Caco-2 (cell line): ENCODE data around the gene OR52I1. TPM values are rescaled to one million over a fixed set of nuclear protein-coding genes. Genes with fewer than 3 reads are reported as not detected.

ENCODE experiments used
- Bru-seq: library from RNA; stranded (reverse); fragments of 400-500 nt; gene quantifications from one replicate; lab custom pipeline; 2021; lab: Mats Ljungman, UMichigan
- BruChase-seq, 2 experiments: library from RNA; stranded (reverse); fragments of 400-500 nt; gene quantifications; one replicate each; lab custom pipeline; 2021; lab: Mats Ljungman, UMichigan
- BruUV-seq: library from RNA; stranded (reverse); fragments of 400-500 nt; replicated peaks from 2 replicates; lab custom pipeline; 2021; lab: Mats Ljungman, UMichigan
- CTCF ChIA-PET: fragments of 300-600 bp; sonication (Branson Sonifier 250); formaldehyde crosslinking; loops from one replicate; lab custom pipeline; 2022; ENCODE audit warnings: antibody characterized with exemption; lab: Charles Lee
- POLR2A ChIA-PET: fragments of 300-600 bp; sonication (Branson Sonifier 250); formaldehyde crosslinking; loops from one replicate; lab custom pipeline; 2022; ENCODE audit warnings: antibody characterized with exemption; lab: Charles Lee
- DNase-seq, 2 experiments: peaks; one replicate each; pipeline versions ENCODE4 v3.0.0 to v3.0.0-alpha.2; 2020 to 2022
- H3K27me3 ChIP-seq: replicated peaks from 2 replicates; pipeline ENCODE4 v1.6.0; 2011; ENCODE audit warnings: low read length; ENCODE audit not compliant: control insufficient read depth, insufficient read depth
- H3K36me3 ChIP-seq: 2 replicates; pipeline ENCODE4 v1.5.1; 2011; ENCODE audit warnings: low read length; ENCODE audit not compliant: control insufficient read depth, insufficient read depth
- H3K4me1 ChIP-seq: fragments of 250-450 bp; sonication (Bioruptor Pico); 2 replicates; pipeline ENCODE4 v1.5.1; 2020; ENCODE audit warnings: mild to moderate bottlenecking
- H3K4me3 ChIP-seq: 2 replicates; pipeline ENCODE4 v1.5.1; 2011; ENCODE audit warnings: low read depth, mild to moderate bottlenecking, control low read depth, low read length
- H3K9me3 ChIP-seq: fragments of 250-450 bp; sonication (Bioruptor Pico); 2 replicates; pipeline ENCODE4 v1.5.1; 2020; ENCODE audit warnings: mild to moderate bottlenecking, moderate library complexity
- H3K27ac Mint-ChIP-seq: one replicate; pipeline ENCODE4 v1.8.0; 2022; ENCODE audit warnings: mixed read lengths; ENCODE audit not compliant: unreplicated experiment
- H3K27me3 Mint-ChIP-seq: one replicate; pipeline ENCODE4 v1.8.0; 2022; ENCODE audit warnings: mixed read lengths; ENCODE audit not compliant: insufficient read depth, unreplicated experiment
- H3K36me3 Mint-ChIP-seq: one replicate; pipeline ENCODE4 v1.8.0; 2022; ENCODE audit warnings: mild to moderate bottlenecking, mixed read lengths; ENCODE audit not compliant: insufficient read depth, unreplicated experiment
- H3K4me1 Mint-ChIP-seq: one replicate; pipeline ENCODE4 v1.8.0; 2022; ENCODE audit warnings: low read depth, mixed read lengths; ENCODE audit not compliant: unreplicated experiment
- H3K4me3 Mint-ChIP-seq: one replicate; pipeline ENCODE4 v1.8.0; 2022; ENCODE audit warnings: mild to moderate bottlenecking, moderate library complexity, mixed read lengths; ENCODE audit not compliant: unreplicated experiment
- H3K9me3 Mint-ChIP-seq: one replicate; pipeline ENCODE4 v1.8.0; 2022; ENCODE audit warnings: mixed read lengths; ENCODE audit not compliant: unreplicated experiment
- intact Hi-C: fragments of 100-400 bp; cut with micrococcal nuclease; formaldehyde crosslinking; loops from one replicate; pipeline ENCODE4 v1.10.0; 2022; ENCODE audit not compliant: unreplicated experiment
- long read RNA-seq: library from polyadenylated mRNA; stranded (forward); transcript quantifications from one replicate; pipeline ENCODE4 v2.0.0, GENCODE V29; 2022
- total RNA-seq: library from RNA; stranded (reverse); gene quantifications from 2 replicates; pipeline ENCODE4 v1.2.3, GENCODE V29; 2022
- TF ChIP-seq, protein P1 (sequence below), 2 experiments: fragments of 200-600 bp in 1 of 2; IDR thresholded peaks; 1 replicate in 1 of 2; 2 replicates in 1 of 2; pipeline versions ENCODE4 v1.5.1 to v1.8.0; 2011 to 2022; ENCODE audit warnings: antibody characterized with exemption in 1 of 2, control low read depth in 1 of 2, inconsistent platforms in 1 of 2, low read depth in 1 of 2, low read length in 1 of 2, mild to moderate bottlenecking in 1 of 2, moderate library complexity in 1 of 2; ENCODE audit not compliant: insufficient read depth in 1 of 2, severe bottlenecking in 1 of 2, unreplicated experiment in 1 of 2

OR52I1 gene
- not detected in 2 replicates for total RNA-seq
- not detected for Bru-seq, nascent RNA
- BruChase-seq, experiment 1, labeled RNA remaining after a 2-hour chase = not detected
- BruChase-seq, experiment 2, labeled RNA remaining after a 6-hour chase = not detected
- long read RNA-seq = 0 reads

- DNase-seq = no peak
- no peaks in the 10 kb centered on the region for H3K4me1 ChIP-seq
- H3K9me3 ChIP-seq = no peaks in the 10 kb centered on the region
- Mint-ChIP-seq H3K27me3 (peaks cover 9% of the 10 kb centered on the region), H3K36me3 (no peaks in the 10 kb centered on the region), H3K9me3 (no peaks in the 10 kb centered on the region), H3K4me3 (no peak within 1 kb of the TSS), H3K4me1 (no peaks in the 10 kb centered on the region), H3K27ac (no peak within 1 kb of the TSS)
- TF ChIP-seq, protein P1, sequence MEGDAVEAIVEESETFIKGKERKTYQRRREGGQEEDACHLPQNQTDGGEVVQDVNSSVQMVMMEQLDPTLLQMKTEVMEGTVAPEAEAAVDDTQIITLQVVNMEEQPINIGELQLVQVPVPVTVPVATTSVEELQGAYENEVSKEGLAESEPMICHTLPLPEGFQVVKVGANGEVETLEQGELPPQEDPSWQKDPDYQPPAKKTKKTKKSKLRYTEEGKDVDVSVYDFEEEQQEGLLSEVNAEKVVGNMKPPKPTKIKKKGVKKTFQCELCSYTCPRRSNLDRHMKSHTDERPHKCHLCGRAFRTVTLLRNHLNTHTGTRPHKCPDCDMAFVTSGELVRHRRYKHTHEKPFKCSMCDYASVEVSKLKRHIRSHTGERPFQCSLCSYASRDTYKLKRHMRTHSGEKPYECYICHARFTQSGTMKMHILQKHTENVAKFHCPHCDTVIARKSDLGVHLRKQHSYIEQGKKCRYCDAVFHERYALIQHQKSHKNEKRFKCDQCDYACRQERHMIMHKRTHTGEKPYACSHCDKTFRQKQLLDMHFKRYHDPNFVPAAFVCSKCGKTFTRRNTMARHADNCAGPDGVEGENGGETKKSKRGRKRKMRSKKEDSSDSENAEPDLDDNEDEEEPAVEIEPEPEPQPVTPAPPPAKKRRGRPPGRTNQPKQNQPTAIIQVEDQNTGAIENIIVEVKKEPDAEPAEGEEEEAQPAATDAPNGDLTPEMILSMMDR (IDR thresholded peaks at IDR 0.05; ENCODE audit: insufficient read depth in 1 of 2, low read depth in 1 of 2, low read length in 1 of 2, severe bottlenecking in 1 of 2, unreplicated experiment in 1 of 2) = no peak
- no peaks in the 10 kb centered on the region for H3K27me3 ChIP-seq
- ChIA-PET CTCF (no interaction called here), POLR2A (no interaction called here)
- no TSS peak for BruUV-seq
- H3K4me3 ChIP-seq = no peak within 1 kb of the TSS
- intact Hi-C loops = no loop called here
- H3K36me3 ChIP-seq = no peaks in the 10 kb centered on the region
These were observed at the start of gene OR52I1 for GRCh38 chr11:4593739-4594138. OR52I1 (plus strand) TSS chr11:4594039; CDS start chr11:4594039, 0 bp downstream.

- no peaks in the 10 kb centered on the region for H3K36me3 Mint-ChIP-seq
- no TSS peak for BruUV-seq
- Histone ChIP-seq H3K36me3 (no peaks in the 10 kb centered on the region), H3K4me1 (peaks cover 13% of the 10 kb centered on the region), H3K4me3 (no peak within 1 kb of the TSS), H3K9me3 (no peaks in the 10 kb centered on the region), H3K27me3 (peaks cover 2% of the 10 kb centered on the region)
- intact Hi-C loops = loop anchor here (5.0 kb wide), 1 partner anchor 62 kb away; the partner anchor contains the start of gene TRIM68
- POLR2A ChIA-PET = no interaction called here
- no peak for DNase-seq
- peaks cover 3% of the 10 kb centered on the region for H3K27me3 Mint-ChIP-seq
- CTCF ChIA-PET = no interaction called here
- H3K4me1 Mint-ChIP-seq = no peaks in the 10 kb centered on the region
- H3K9me3 Mint-ChIP-seq = no peaks in the 10 kb centered on the region
- no peak within 1 kb of the TSS for H3K27ac Mint-ChIP-seq
- H3K4me3 Mint-ChIP-seq = no peak within 1 kb of the TSS
- TF ChIP-seq, protein P1 (IDR thresholded peaks at IDR 0.05; ENCODE audit: insufficient read depth in 1 of 2, low read depth in 1 of 2, low read length in 1 of 2, severe bottlenecking in 1 of 2, unreplicated experiment in 1 of 2) = no peak
These were observed 48.9 kb upstream of the OR52I1 start, which contains the start of gene OR52M1 for GRCh38 chr11:4544891-4545290. OR52M1 (plus strand) TSS chr11:4545191; CDS start chr11:4545191, 0 bp downstream.

DNA sequence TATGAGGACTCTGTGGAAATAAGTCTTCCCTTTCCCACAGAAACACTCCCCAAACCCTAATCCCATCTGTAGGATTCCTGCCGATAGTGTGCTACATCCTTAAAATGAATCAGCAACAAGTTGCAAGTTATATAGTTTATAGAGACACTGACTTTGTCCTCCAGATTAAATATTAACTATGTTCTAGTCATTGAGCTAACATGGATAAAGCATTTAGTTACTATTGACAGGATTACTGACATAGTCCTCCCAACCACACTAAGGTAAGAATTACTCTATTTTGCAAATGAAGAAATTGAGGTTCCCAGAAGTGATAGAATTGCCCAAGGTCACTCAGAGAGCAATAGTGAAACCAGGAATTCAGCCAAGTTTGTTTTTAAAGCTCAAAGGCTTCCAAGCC lies 47.0 kb upstream of the OR52I1 start:
- Mint-ChIP-seq H3K27ac (no peak overlapping the region), H3K4me3 (no peak overlapping the region), H3K36me3 (no peaks in the 10 kb centered on the region), H3K4me1 (no peaks in the 10 kb centered on the region), H3K9me3 (no peaks in the 10 kb centered on the region), H3K27me3 (peaks cover under 1% of the 10 kb centered on the region)
- DNase-seq = no peak
- H3K36me3 ChIP-seq = no peaks in the 10 kb centered on the region
- H3K9me3 ChIP-seq = no peaks in the 10 kb centered on the region
- no peak overlapping the region for H3K4me3 ChIP-seq
- H3K4me1 ChIP-seq = peaks cover 16% of the 10 kb centered on the region
- H3K27me3 ChIP-seq = no peaks in the 10 kb centered on the region
- BruUV-seq = no TSS peak
- ChIA-PET POLR2A (no interaction called here), CTCF (no interaction called here)
- TF ChIP-seq, protein P1 (IDR thresholded peaks at IDR 0.05; ENCODE audit: insufficient read depth in 1 of 2, low read depth in 1 of 2, low read length in 1 of 2, severe bottlenecking in 1 of 2, unreplicated experiment in 1 of 2) = no peak
- intact Hi-C loops = loop anchor here (5.0 kb wide), 1 partner anchor 60 kb away; the partner anchor contains the start of gene TRIM68
